H1 (cell line): ENCODE data around the gene SMNDC1. TPM values are rescaled to one million over a fixed set of nuclear protein-coding genes. Genes with fewer than 3 reads are reported as not detected.

ENCODE experiments used
- CTCF ChIA-PET: fragments of 300-600 bp; sonication (Branson Sonifier 250); formaldehyde crosslinking; loops from one replicate; lab custom pipeline; 2021; ENCODE audit not compliant: partially characterized antibody; lab: Charles Lee
- POLR2A ChIA-PET: fragments of 300-600 bp; sonication (Branson Sonifier 250); formaldehyde crosslinking; loops from one replicate; lab custom pipeline; 2021; ENCODE audit warnings: inconsistent platforms; ENCODE audit not compliant: partially characterized antibody; lab: Charles Lee
- DNase-seq, 2 experiments: peaks; one replicate each; pipeline versions ENCODE4 v3.0.0 to v3.0.0-alpha.2; 2010 to 2022; ENCODE audit warnings: low spot score in 2 of 2, low read depth in 1 of 2, mixed read lengths in 1 of 2
- FAIRE-seq: peaks from 2 replicates; lab custom pipeline; 2011; peaks lifted over from hg19 to GRCh38; lab: Jason Lieb, UNC
- H2AFZ ChIP-seq: 2 replicates; pipeline ENCODE4 v1.8.1; 2012; ENCODE audit warnings: low read length, inconsistent platforms
- H2AK5ac ChIP-seq: 2 replicates; pipeline ENCODE4 v1.6.1; 2013; ENCODE audit warnings: low read depth, low read length
- H2BK120ac ChIP-seq: replicated peaks from 2 replicates; pipeline ENCODE3; 2013; ENCODE audit warnings: low read depth, low read length, inconsistent platforms
- H2BK12ac ChIP-seq: 2 replicates; pipeline ENCODE4 v1.6.1; 2013; ENCODE audit warnings: low read depth, low read length
- H2BK15ac ChIP-seq: 2 replicates; pipeline ENCODE4 v1.6.1; 2013; ENCODE audit warnings: low read length
- H2BK20ac ChIP-seq: 2 replicates; pipeline ENCODE4 v1.6.1; 2013; ENCODE audit warnings: low read length
- H2BK5ac ChIP-seq: 2 replicates; pipeline ENCODE4 v1.6.1; 2013; ENCODE audit warnings: low read depth, low read length
- H3K14ac ChIP-seq: 2 replicates; pipeline ENCODE4 v1.6.1; 2013; ENCODE audit warnings: inconsistent platforms; ENCODE audit not compliant: insufficient read length
- H3K18ac ChIP-seq: 2 replicates; pipeline ENCODE4 v1.6.1; 2013; ENCODE audit warnings: low read length; ENCODE audit errors: extremely low read depth
- H3K23ac ChIP-seq: 2 replicates; pipeline ENCODE4 v1.6.1; 2013; ENCODE audit warnings: inconsistent platforms; ENCODE audit not compliant: insufficient read length
- H3K23me2 ChIP-seq: 2 replicates; pipeline ENCODE4 v1.6.1; 2013; ENCODE audit warnings: low read depth, low read length
- H3K27ac ChIP-seq: 2 replicates; pipeline ENCODE4 v1.6.1; 2011; ENCODE audit warnings: low read depth, low read length, inconsistent platforms
- H3K27me3 ChIP-seq, 4 experiments: replicated peaks in 1 of 4; 1 replicate in 1 of 4; 2 replicates in 3 of 4; pipeline versions ENCODE4 v1.6.1 to v1.8.1; 2011 to 2013; ENCODE audit warnings: low read length in 3 of 4, mild to moderate bottlenecking in 3 of 4, inconsistent platforms in 2 of 4, mixed read lengths in 2 of 4, moderate library complexity in 1 of 4; ENCODE audit not compliant: control insufficient read depth in 3 of 4, insufficient read depth in 3 of 4; ENCODE audit errors: extremely low read depth in 1 of 4
- H3K36me3 ChIP-seq, 4 experiments: 2 replicates each; pipeline versions ENCODE4 v1.6.1 to v1.8.1; 2011 to 2013; ENCODE audit warnings: mild to moderate bottlenecking in 4 of 4, low read length in 3 of 4, moderate library complexity in 2 of 4, control low read depth in 1 of 4, inconsistent platforms in 1 of 4; ENCODE audit not compliant: insufficient read depth in 4 of 4, control insufficient read depth in 2 of 4
- H3K4ac ChIP-seq: replicated peaks from 2 replicates; pipeline ENCODE3; 2013; ENCODE audit warnings: low read length, low read depth, mixed read lengths, inconsistent platforms; ENCODE audit not compliant: insufficient read length
- H3K4me1 ChIP-seq, 4 experiments: replicated peaks in 1 of 4; 1 replicate in 1 of 4; 2 replicates in 3 of 4; pipeline versions ENCODE4 v1.6.1 to v1.8.1; 2011 to 2013; ENCODE audit warnings: low read length in 3 of 4, inconsistent platforms in 2 of 4, mixed read lengths in 1 of 4; ENCODE audit not compliant: insufficient read depth in 4 of 4, control insufficient read depth in 3 of 4
- H3K4me2 ChIP-seq, 2 experiments: 2 replicates each; pipeline versions ENCODE4 v1.6.1 to v1.8.1; 2011 to 2013; ENCODE audit warnings: low read depth in 2 of 2, low read length in 2 of 2, control low read depth in 1 of 2, inconsistent platforms in 1 of 2, mild to moderate bottlenecking in 1 of 2; ENCODE audit not compliant: insufficient read depth in 1 of 2
- H3K4me3 ChIP-seq, 4 experiments: fragments of 200-600, 300-600 bp in 1 of 4; sonication (generic), shearing (Covaris generic), sonication (Bioruptor Twin) in 1 of 4; 2 replicates each; pipeline versions ENCODE4 v1.5.1 to v1.8.1; 2011 to 2016; ENCODE audit warnings: low read length in 4 of 4, low read depth in 3 of 4, control low read depth in 2 of 4, inconsistent platforms in 2 of 4, mild to moderate bottlenecking in 2 of 4, mixed read lengths in 1 of 4, moderate library complexity in 1 of 4; ENCODE audit not compliant: insufficient read depth in 2 of 4; ENCODE audit errors: extremely low read depth in 1 of 4
- H3K56ac ChIP-seq: replicated peaks from 2 replicates; pipeline ENCODE3; 2013; ENCODE audit warnings: low read depth, mild to moderate bottlenecking, mixed read lengths, low read length, inconsistent platforms; ENCODE audit not compliant: insufficient read length
- H3K79me1 ChIP-seq: 2 replicates; pipeline ENCODE4 v1.6.1; 2013; ENCODE audit warnings: low read depth, low read length, control low read depth
- H3K79me2 ChIP-seq, 2 experiments: 2 replicates each; pipeline versions ENCODE4 v1.6.1 to v1.8.1; 2012 to 2013; ENCODE audit warnings: low read length in 2 of 2, mild to moderate bottlenecking in 2 of 2, inconsistent platforms in 1 of 2; ENCODE audit not compliant: insufficient read depth in 2 of 2, control insufficient read depth in 1 of 2
- H3K9ac ChIP-seq, 4 experiments: replicated peaks in 1 of 4; 1 replicate in 1 of 4; 2 replicates in 3 of 4; pipeline versions ENCODE4 v1.6.1 to v1.8.1; 2011 to 2013; ENCODE audit warnings: low read depth in 3 of 4, low read length in 3 of 4, control low read depth in 2 of 4, mild to moderate bottlenecking in 2 of 4, moderate library complexity in 2 of 4, inconsistent platforms in 1 of 4; ENCODE audit errors: extremely low read depth in 1 of 4
- H3K9me3 ChIP-seq, 2 experiments: 2 replicates each; pipeline versions ENCODE4 v1.6.1 to v1.8.1; 2012 to 2013; ENCODE audit warnings: mild to moderate bottlenecking in 2 of 2, moderate library complexity in 2 of 2, control low read depth in 1 of 2, inconsistent platforms in 1 of 2, low read depth in 1 of 2, low read length in 1 of 2, mixed read lengths in 1 of 2; ENCODE audit not compliant: insufficient read depth in 2 of 2
- H4K20me1 ChIP-seq, 2 experiments: replicated peaks in 1 of 2; 2 replicates each; pipeline versions ENCODE3 to v1.8.1; 2011 to 2013; ENCODE audit warnings: inconsistent platforms in 2 of 2, low read length in 2 of 2, mild to moderate bottlenecking in 1 of 2; ENCODE audit not compliant: insufficient read depth in 2 of 2, control insufficient read depth in 1 of 2
- H4K5ac ChIP-seq: 2 replicates; pipeline ENCODE4 v1.6.1; 2013; ENCODE audit warnings: low read length, low read depth, mixed read lengths, inconsistent platforms; ENCODE audit not compliant: insufficient read length
- H4K8ac ChIP-seq: 2 replicates; pipeline ENCODE4 v1.8.0; 2013; ENCODE audit warnings: mild to moderate bottlenecking, moderate library complexity, low read length, inconsistent platforms; ENCODE audit not compliant: insufficient read depth; ENCODE audit errors: extremely low read depth
- H4K91ac ChIP-seq: replicated peaks from 2 replicates; pipeline ENCODE3; 2013; ENCODE audit warnings: low read length, mixed read lengths, inconsistent platforms; ENCODE audit not compliant: insufficient read length
- BRCA1 ChIP-seq: IDR thresholded peaks from 2 replicates; pipeline ENCODE4 v1.6.1; 2012; ENCODE audit warnings: low read depth, low read length, improper control_type of control experiment
- EGR1 ChIP-seq: IDR thresholded peaks from 2 replicates; pipeline ENCODE4 v1.6.1; 2011; ENCODE audit warnings: low read depth, low read length, borderline replicate concordance
- FOSL1 ChIP-seq: IDR thresholded peaks from 2 replicates; pipeline ENCODE4 v1.6.1; 2011; ENCODE audit warnings: mild to moderate bottlenecking, low read depth, low read length, moderate library complexity; ENCODE audit not compliant: insufficient read depth
- HDAC6 ChIP-seq: IDR thresholded peaks from one replicate; pipeline ENCODE4 v1.7.1; 2012; ENCODE audit warnings: low read depth, mild to moderate bottlenecking, inconsistent platforms, low read length, moderate library complexity
- KDM1A ChIP-seq: fragments of 200-600, 300-600 bp; sonication (generic); IDR thresholded peaks from 2 replicates; pipeline ENCODE4 v1.7.1; 2016; ENCODE audit warnings: mild to moderate bottlenecking, low read length, borderline replicate concordance
- KDM4A ChIP-seq: IDR thresholded peaks from one replicate; pipeline ENCODE4 v1.7.1; 2012; ENCODE audit warnings: low read depth, mild to moderate bottlenecking, moderate library complexity, low read length, inconsistent platforms; ENCODE audit not compliant: severe bottlenecking
- MAX ChIP-seq: IDR thresholded peaks from 2 replicates; pipeline ENCODE4 v1.6.1; 2012; ENCODE audit warnings: inconsistent platforms
- RNF2 ChIP-seq: fragments of 200-900, 300-1000 bp; sonication (generic); IDR thresholded peaks from 2 replicates; pipeline ENCODE4 v1.7.1; 2016; ENCODE audit warnings: borderline replicate concordance, low read depth, mild to moderate bottlenecking, antibody characterized with exemption, low read length; ENCODE audit not compliant: poor library complexity, severe bottlenecking; ENCODE audit errors: missing control alignments
- SIN3A ChIP-seq, 2 experiments: IDR thresholded peaks in 1 of 2; conservative IDR thresholded peaks in 1 of 2; 2 replicates each; pipeline ENCODE4 v1.6.1; 2011 to 2012; ENCODE audit warnings: low read length in 2 of 2, improper control_type of control experiment in 1 of 2, low read depth in 1 of 2, mild to moderate bottlenecking in 1 of 2
- WGBS, 2 experiments: shearing (Covaris generic) in 1 of 2; methylation state at CpG; one replicate each; pipeline versions ENCODE4 v1.1.6 to v1.1.7; 2013 to 2015; ENCODE audit warnings: low lambda C conversion rate in 2 of 2, mixed read lengths in 2 of 2, inconsistent platforms in 1 of 2, low coverage in 1 of 2, missing lambda C conversion rate in 1 of 2; ENCODE audit not compliant: insufficient replicate concordance in 2 of 2, insufficient coverage in 1 of 2, insufficient read length in 1 of 2; ENCODE audit errors: extremely low coverage in 1 of 2, missing lambda C conversion rate in 1 of 2; 5-methylcytosine and 5-hydroxymethylcytosine counted together
- polyA plus RNA-seq, 7 experiments: library from polyadenylated mRNA; depleted of rRNA in 3 of 7; stranded (reverse) in 5 of 7; unstranded in 2 of 7; fragments of >200 nt in 5 of 7; fragments of 200-250 nt in 2 of 7; gene quantifications; 1 replicate in 5 of 7; 2 replicates in 1 of 7; 4 replicates in 1 of 7; pipeline versions ENCODE4 v1.2.1 to v1.2.3, GENCODE V29; 2011 to 2013; ENCODE audit warnings: missing spikeins in 2 of 7, mixed read lengths in 2 of 7
- total RNA-seq: library from RNA; stranded (reverse); fragmentation: NEBNext Ultra II Directional; extraction: Animal tissue kit (Norgen Biotek cat#: 25700); gene quantifications from 2 replicates; pipeline ENCODE4 v1.2.1, GENCODE V29; 2021

Gene SMNDC1
- total and polyA plus RNA-seq, 2 of the 8 experiments (the other 6 are each of a cell fraction or from before 2014, with no cell fraction given) = 8.1 to 48.6 TPM

DNA sequence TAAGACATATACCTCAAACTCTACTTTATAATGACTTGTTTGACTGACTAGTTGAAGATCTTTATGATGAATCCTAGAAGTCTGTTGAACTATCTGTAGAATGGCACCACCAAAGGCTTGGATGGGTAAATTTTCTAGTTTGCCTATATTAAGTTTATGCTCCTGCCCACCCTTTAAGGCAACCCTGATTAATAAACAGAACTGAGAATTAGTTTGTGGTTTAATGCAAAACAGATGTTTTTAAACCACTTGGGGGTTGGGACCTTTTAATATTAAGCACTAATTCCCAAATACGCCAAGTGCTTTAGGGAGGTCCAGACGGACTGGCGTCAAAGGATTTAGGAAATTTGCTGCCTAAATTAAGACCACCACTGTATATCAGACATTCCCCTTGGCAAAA, 20.5 kb downstream of the SMNDC1 start:
- CTCF ChIA-PET = interaction anchor here (0.6 to 4.7 kb wide), 7 partner anchors 10 to 249 kb away, joined by 3 to 24 read pairs (median 5); partner anchors contain the start of gene MXI1
- H3K9ac ChIP-seq = peak overlapping the region in 1 of 4 experiments; percentile 34; a peak in 1 of 7 replicates
- FAIRE-seq (no peak), DNase-seq (no peak)
- no peak overlapping the region for H2AK5ac ChIP-seq
- no peaks in the 10 kb centered on the region for H3K79me1 ChIP-seq
- H3K4me2 ChIP-seq = no peak overlapping the region
- WGBS, 2 experiments = 92% methylated on average over 3 of the region's 3 CpGs; no CpG with 5 or more reads in 1 of the 2 experiments
- TF ChIP-seq KDM4A (no peak), KDM1A (no peak), EGR1 (no peak), MAX (no peak), FOSL1 (no peak), HDAC6 (no peak), BRCA1 (no peak), SIN3A (conservative IDR thresholded peaks at IDR 0.05 in 1 of 2, IDR thresholded peaks at IDR 0.05 in 1 of 2; ENCODE audit: low read depth in 1 of 2, low read length in 2 of 2) (no peak), RNF2 (no peak)
- H3K27ac ChIP-seq = no peak overlapping the region
- H3K4me3 ChIP-seq = no peak overlapping the region
- no peak overlapping the region for H2BK20ac ChIP-seq
- H3K18ac ChIP-seq = no peak overlapping the region
- no peaks in the 10 kb centered on the region for H3K9me3 ChIP-seq
- no peak overlapping the region for H2BK12ac ChIP-seq
- H2AFZ ChIP-seq = no peak overlapping the region
- H3K14ac ChIP-seq = no peak overlapping the region
- H3K27me3 ChIP-seq = no peaks in the 10 kb centered on the region
- H3K23ac ChIP-seq = no peak overlapping the region
- no peak overlapping the region for H2BK5ac ChIP-seq
- H4K20me1 ChIP-seq = peaks cover 0 to 3% of the 10 kb centered on the region in 2 experiments
- no peaks in the 10 kb centered on the region for H3K23me2 ChIP-seq
- no peak overlapping the region for H4K8ac ChIP-seq
- H4K5ac ChIP-seq = no peak overlapping the region
- H2BK120ac ChIP-seq = no peak overlapping the region
- H3K56ac ChIP-seq = no peak overlapping the region
- POLR2A ChIA-PET = interaction anchor here (1.4 to 5.1 kb wide), 2 partner anchors 13 to 20 kb away, joined by 4 to 31 read pairs; no protein-coding TSS in a partner anchor
- H2BK15ac ChIP-seq = no peak overlapping the region
- no peak overlapping the region for H4K91ac ChIP-seq
- H3K4me1 ChIP-seq = peaks cover 0 to 3% (median 2%) of the 10 kb centered on the region in 4 experiments; a peak in 3 of 7 replicates
- no peak overlapping the region for H3K4ac ChIP-seq
- H3K36me3 ChIP-seq = peaks cover 0 to 17% (median 5%) of the 10 kb centered on the region in 4 experiments; a peak in 3 of 8 replicates
- H3K79me2 ChIP-seq = no peaks in the 10 kb centered on the region
